OCI-LY1 (cell line): ENCODE results near the gene MICOS13.

ENCODE experiments used
- CTCF ChIP-seq: fragments of 200-600 bp; sonication (generic), shearing (Covaris generic); IDR thresholded peaks from 2 replicates; pipeline ENCODE4 v1.5.1; 2017; ENCODE audit warnings: mild to moderate bottlenecking, antibody characterized with exemption, low read length, moderate library complexity, mixed read lengths
- EZH2 ChIP-seq: fragments of 200-600 bp; sonication (generic), shearing (Covaris generic); IDR thresholded peaks from 2 replicates; pipeline ENCODE4 v1.8.0; 2017; ENCODE audit warnings: borderline replicate concordance, mixed run types, mild to moderate bottlenecking, antibody characterized with exemption, low read length, moderate library complexity, mixed read lengths

DNA sequence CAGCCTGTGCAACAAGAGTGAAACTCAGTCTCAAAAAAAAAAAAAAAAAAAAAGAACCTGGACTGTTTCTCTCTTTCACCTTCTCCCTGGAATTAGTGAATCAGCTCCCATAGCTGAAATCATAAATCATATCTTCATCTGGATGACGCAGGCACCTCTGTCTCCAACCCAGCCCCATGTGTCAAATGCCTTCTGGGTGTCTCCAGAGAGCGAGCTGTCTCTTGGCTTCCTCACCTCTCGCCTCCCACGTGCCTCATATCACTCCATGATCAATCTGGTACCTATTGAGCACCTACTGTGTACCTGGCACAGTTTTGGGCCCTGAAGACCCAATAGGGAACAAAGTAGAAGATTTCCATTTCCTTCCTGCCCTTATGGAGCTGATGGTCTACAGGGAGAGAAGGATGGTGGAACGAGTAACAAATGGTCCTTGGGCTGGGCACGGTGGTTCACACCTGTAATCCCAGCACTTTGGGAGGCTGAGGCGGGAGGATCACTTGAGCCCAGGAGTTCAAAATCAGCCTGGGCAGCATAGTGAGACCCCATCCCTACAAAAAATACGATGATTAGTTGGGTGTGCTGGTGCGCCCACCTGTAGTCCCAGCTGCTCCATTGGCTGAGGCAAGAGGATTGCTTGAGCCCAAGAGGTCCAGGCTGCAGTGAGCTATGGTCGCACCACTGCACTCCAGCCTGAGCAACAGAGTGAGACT, 3.0 kb upstream of the MICOS13 start:
- TF ChIP-seq CTCF: no peak
- TF ChIP-seq EZH2: no peak
